Stimulated activated naive CD8-positive, alpha-beta T cell treated with anti-CD3 and anti-CD28 coated beads, Interleukin-15, Interleukin-2, amounts not matched to agents 100 ng/mL and 50 ng/mL, for 24 hours (primary cell): Measurements from ENCODE around the gene DPP10.

ENCODE experiments used
- H3K27ac Mint-ChIP-seq: one replicate; pipeline ENCODE4 v1.8.0; 2021; ENCODE audit warnings: mild to moderate bottlenecking, mixed read lengths
- H3K27me3 Mint-ChIP-seq: one replicate; pipeline ENCODE4 v1.8.0; 2021; ENCODE audit warnings: mixed read lengths
- H3K36me3 Mint-ChIP-seq: one replicate; pipeline ENCODE4 v1.8.0; 2021; ENCODE audit warnings: low read depth, mixed read lengths
- H3K4me1 Mint-ChIP-seq: one replicate; pipeline ENCODE4 v1.8.0; 2021; ENCODE audit warnings: low read depth, mixed read lengths
- H3K4me3 Mint-ChIP-seq: one replicate; pipeline ENCODE4 v1.8.0; 2021; ENCODE audit warnings: mild to moderate bottlenecking, mixed read lengths
- H3K9me3 Mint-ChIP-seq: one replicate; pipeline ENCODE4 v1.8.0; 2021; ENCODE audit warnings: mixed read lengths

DPP10 gene

GRCh38 chr2:115609978-115610377 is 1167.5 kb downstream of the DPP10 start:
- Mint-ChIP-seq H3K36me3 (no peaks in the 10 kb centered on the region), H3K9me3 (peaks cover 15% of the 10 kb centered on the region), H3K4me1 (no peaks in the 10 kb centered on the region), H3K4me3 (no peak overlapping the region), H3K27me3 (no peaks in the 10 kb centered on the region), H3K27ac (no peak overlapping the region)

- no peak overlapping the region for H3K4me3 Mint-ChIP-seq
- no peaks in the 10 kb centered on the region for H3K27me3 Mint-ChIP-seq
- no peaks in the 10 kb centered on the region for H3K36me3 Mint-ChIP-seq
- H3K27ac Mint-ChIP-seq: no peak overlapping the region
- H3K4me1 Mint-ChIP-seq: no peaks in the 10 kb centered on the region
- H3K9me3 Mint-ChIP-seq: peaks cover 15% of the 10 kb centered on the region
Observed at GRCh38 chr2:115610888-115611287, 1168.4 kb downstream of the DPP10 start.

- H3K4me1 Mint-ChIP-seq: no peaks in the 10 kb centered on the region
- H3K4me3 Mint-ChIP-seq: no peak overlapping the region
Observed at GRCh38 chr2:115624332-115624731, 1181.9 kb downstream of the DPP10 start.

GRCh38 chr2:115634578-115634977 is 1192.1 kb downstream of the DPP10 start:
- H3K27me3 Mint-ChIP-seq: no peaks in the 10 kb centered on the region
- peaks cover 23% of the 10 kb centered on the region for H3K9me3 Mint-ChIP-seq
- H3K36me3 Mint-ChIP-seq: no peaks in the 10 kb centered on the region
- no peak overlapping the region for H3K27ac Mint-ChIP-seq
- no peak overlapping the region for H3K4me3 Mint-ChIP-seq
- H3K4me1 Mint-ChIP-seq: no peaks in the 10 kb centered on the region

More at GRCh38 chr2:115624332-115624731, 1181.9 kb downstream of the DPP10 start:
- Mint-ChIP-seq H3K27me3 (no peaks in the 10 kb centered on the region), H3K27ac (no peak overlapping the region), H3K9me3 (peaks cover 4% of the 10 kb centered on the region), H3K36me3 (no peaks in the 10 kb centered on the region)

- Mint-ChIP-seq H3K27ac (no peak overlapping the region), H3K36me3 (no peaks in the 10 kb centered on the region)
Observed at GRCh38 chr2:115635430-115635829, 1193.0 kb downstream of the DPP10 start.

GRCh38 chr2:115649731-115650130 is 1207.3 kb downstream of the DPP10 start:
- H3K36me3 Mint-ChIP-seq: no peaks in the 10 kb centered on the region
- H3K4me3 Mint-ChIP-seq: no peak overlapping the region
- H3K27me3 Mint-ChIP-seq: no peaks in the 10 kb centered on the region
- H3K9me3 Mint-ChIP-seq: peaks cover 9% of the 10 kb centered on the region
- H3K27ac Mint-ChIP-seq: no peak overlapping the region
- no peaks in the 10 kb centered on the region for H3K4me1 Mint-ChIP-seq

More at GRCh38 chr2:115635430-115635829, 1193.0 kb downstream of the DPP10 start:
- Mint-ChIP-seq H3K9me3 (peaks cover 23% of the 10 kb centered on the region), H3K27me3 (no peaks in the 10 kb centered on the region), H3K4me1 (no peaks in the 10 kb centered on the region), H3K4me3 (no peak overlapping the region)

GRCh38 chr2:115650827-115651226 is 1208.4 kb downstream of the DPP10 start:
- Mint-ChIP-seq H3K4me1 (no peaks in the 10 kb centered on the region), H3K36me3 (no peaks in the 10 kb centered on the region), H3K27me3 (no peaks in the 10 kb centered on the region), H3K4me3 (no peak overlapping the region), H3K9me3 (peaks cover 9% of the 10 kb centered on the region), H3K27ac (no peak overlapping the region)

GRCh38 chr2:115652652-115653051 is 1210.2 kb downstream of the DPP10 start:
- Mint-ChIP-seq H3K9me3 (peaks cover 5% of the 10 kb centered on the region), H3K4me1 (no peaks in the 10 kb centered on the region), H3K27ac (no peak overlapping the region), H3K4me3 (no peak overlapping the region), H3K36me3 (no peaks in the 10 kb centered on the region), H3K27me3 (no peaks in the 10 kb centered on the region)

GRCh38 chr2:115654362-115654761 is 1211.9 kb downstream of the DPP10 start:
- no peaks in the 10 kb centered on the region for H3K9me3 Mint-ChIP-seq
- H3K36me3 Mint-ChIP-seq: no peaks in the 10 kb centered on the region
- H3K4me3 Mint-ChIP-seq: no peak overlapping the region
- H3K4me1 Mint-ChIP-seq: no peaks in the 10 kb centered on the region
- no peak overlapping the region for H3K27ac Mint-ChIP-seq
- no peaks in the 10 kb centered on the region for H3K27me3 Mint-ChIP-seq

- Mint-ChIP-seq H3K4me3 (no peak overlapping the region), H3K27me3 (no peaks in the 10 kb centered on the region), H3K4me1 (no peaks in the 10 kb centered on the region), H3K9me3 (peaks cover 14% of the 10 kb centered on the region), H3K36me3 (no peaks in the 10 kb centered on the region), H3K27ac (no peak overlapping the region)
Observed at GRCh38 chr2:115678129-115678528, 1235.7 kb downstream of the DPP10 start.

GRCh38 chr2:115684345-115684744 is 1241.9 kb downstream of the DPP10 start:
- Mint-ChIP-seq H3K4me3 (no peak overlapping the region), H3K36me3 (no peaks in the 10 kb centered on the region), H3K27me3 (no peaks in the 10 kb centered on the region), H3K9me3 (peaks cover 21% of the 10 kb centered on the region), H3K4me1 (no peaks in the 10 kb centered on the region), H3K27ac (no peak overlapping the region)

- Mint-ChIP-seq H3K27me3 (no peaks in the 10 kb centered on the region), H3K4me1 (no peaks in the 10 kb centered on the region), H3K4me3 (no peak overlapping the region)
Observed at GRCh38 chr2:115691409-115691808, 1249.0 kb downstream of the DPP10 start.

GRCh38 chr2:115694651-115695050 is 1252.2 kb downstream of the DPP10 start:
- Mint-ChIP-seq H3K9me3 (peaks cover 11% of the 10 kb centered on the region), H3K36me3 (no peaks in the 10 kb centered on the region), H3K4me3 (no peak overlapping the region), H3K27ac (no peak overlapping the region), H3K27me3 (no peaks in the 10 kb centered on the region), H3K4me1 (no peaks in the 10 kb centered on the region)

More at GRCh38 chr2:115691409-115691808, 1249.0 kb downstream of the DPP10 start:
- Mint-ChIP-seq H3K36me3 (no peaks in the 10 kb centered on the region), H3K27ac (no peak overlapping the region), H3K9me3 (peaks cover 19% of the 10 kb centered on the region)

GRCh38 chr2:115733190-115733775 is 1290.8 kb downstream of the DPP10 start:
- no peaks in the 10 kb centered on the region for H3K4me1 Mint-ChIP-seq
- H3K4me3 Mint-ChIP-seq: no peak overlapping the region
- no peaks in the 10 kb centered on the region for H3K36me3 Mint-ChIP-seq
- H3K9me3 Mint-ChIP-seq: peaks cover 15% of the 10 kb centered on the region
- H3K27ac Mint-ChIP-seq: no peak overlapping the region
- H3K27me3 Mint-ChIP-seq: no peaks in the 10 kb centered on the region

GRCh38 chr2:115738111-115738510 is 1295.7 kb downstream of the DPP10 start:
- Mint-ChIP-seq H3K4me1 (no peaks in the 10 kb centered on the region), H3K27ac (no peak overlapping the region), H3K4me3 (no peak overlapping the region), H3K27me3 (no peaks in the 10 kb centered on the region), H3K9me3 (peaks cover 8% of the 10 kb centered on the region), H3K36me3 (no peaks in the 10 kb centered on the region)

GRCh38 chr2:115739574-115739973 is 1297.1 kb downstream of the DPP10 start:
- H3K9me3 Mint-ChIP-seq: peaks cover 4% of the 10 kb centered on the region
- no peaks in the 10 kb centered on the region for H3K4me1 Mint-ChIP-seq
- no peak overlapping the region for H3K4me3 Mint-ChIP-seq
- H3K27ac Mint-ChIP-seq: no peak overlapping the region
- no peaks in the 10 kb centered on the region for H3K36me3 Mint-ChIP-seq
- H3K27me3 Mint-ChIP-seq: no peaks in the 10 kb centered on the region
